ENCODE measurements around the gene CMTM5.

CMTM5 gene

DNA sequence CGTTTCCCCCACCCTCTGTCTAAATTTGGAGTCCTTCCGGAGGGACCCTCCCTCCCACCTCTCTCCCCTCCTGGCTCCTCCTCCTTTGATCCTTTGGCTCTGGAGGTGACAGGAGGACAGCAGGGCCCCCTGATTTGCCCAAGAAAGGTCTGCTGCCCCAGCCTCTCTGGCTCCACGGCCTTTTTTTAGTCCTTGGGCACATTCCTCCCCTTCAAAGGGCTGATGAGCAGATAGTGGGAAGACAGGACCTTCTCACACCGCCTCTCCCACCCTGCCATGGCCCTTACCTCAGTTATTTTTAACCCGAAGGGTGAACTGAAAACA is 31.4 kb downstream of the CMTM5 start:
- H3K4me1 ChIP-seq (ENCODE audit: low read depth, poor library complexity, severe bottlenecking), result no peaks in the 10 kb centered on the region
- H3K36me3 ChIP-seq (ENCODE audit: insufficient read depth), result no peaks in the 10 kb centered on the region
- H4K20me1 ChIP-seq (ENCODE audit: insufficient read depth), result no peaks in the 10 kb centered on the region
- no peak overlapping the region for H3K4me2 ChIP-seq
- H3K27me3 ChIP-seq (ENCODE audit: insufficient read depth, low read depth), result peaks cover 31% of the 10 kb centered on the region; the same call in 1 of the 2 replicates
- no peaks in the 10 kb centered on the region for H3K79me2 ChIP-seq (ENCODE audit: insufficient read depth, low read depth)
- no peak overlapping the region for H2AFZ ChIP-seq (ENCODE audit: low read depth)
- TF ChIP-seq, protein P1, sequence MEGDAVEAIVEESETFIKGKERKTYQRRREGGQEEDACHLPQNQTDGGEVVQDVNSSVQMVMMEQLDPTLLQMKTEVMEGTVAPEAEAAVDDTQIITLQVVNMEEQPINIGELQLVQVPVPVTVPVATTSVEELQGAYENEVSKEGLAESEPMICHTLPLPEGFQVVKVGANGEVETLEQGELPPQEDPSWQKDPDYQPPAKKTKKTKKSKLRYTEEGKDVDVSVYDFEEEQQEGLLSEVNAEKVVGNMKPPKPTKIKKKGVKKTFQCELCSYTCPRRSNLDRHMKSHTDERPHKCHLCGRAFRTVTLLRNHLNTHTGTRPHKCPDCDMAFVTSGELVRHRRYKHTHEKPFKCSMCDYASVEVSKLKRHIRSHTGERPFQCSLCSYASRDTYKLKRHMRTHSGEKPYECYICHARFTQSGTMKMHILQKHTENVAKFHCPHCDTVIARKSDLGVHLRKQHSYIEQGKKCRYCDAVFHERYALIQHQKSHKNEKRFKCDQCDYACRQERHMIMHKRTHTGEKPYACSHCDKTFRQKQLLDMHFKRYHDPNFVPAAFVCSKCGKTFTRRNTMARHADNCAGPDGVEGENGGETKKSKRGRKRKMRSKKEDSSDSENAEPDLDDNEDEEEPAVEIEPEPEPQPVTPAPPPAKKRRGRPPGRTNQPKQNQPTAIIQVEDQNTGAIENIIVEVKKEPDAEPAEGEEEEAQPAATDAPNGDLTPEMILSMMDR (conservative IDR thresholded peaks at IDR 0.05; ENCODE audit: low read depth, low read length), result no peak
- no peak overlapping the region for H3K9ac ChIP-seq
- H3K4me3 ChIP-seq (IDR thresholded peaks at IDR 0.05; ENCODE audit: insufficient read depth, low read depth, low read length), result no peak overlapping the region
- no peak overlapping the region for H3K27ac ChIP-seq

DNA sequence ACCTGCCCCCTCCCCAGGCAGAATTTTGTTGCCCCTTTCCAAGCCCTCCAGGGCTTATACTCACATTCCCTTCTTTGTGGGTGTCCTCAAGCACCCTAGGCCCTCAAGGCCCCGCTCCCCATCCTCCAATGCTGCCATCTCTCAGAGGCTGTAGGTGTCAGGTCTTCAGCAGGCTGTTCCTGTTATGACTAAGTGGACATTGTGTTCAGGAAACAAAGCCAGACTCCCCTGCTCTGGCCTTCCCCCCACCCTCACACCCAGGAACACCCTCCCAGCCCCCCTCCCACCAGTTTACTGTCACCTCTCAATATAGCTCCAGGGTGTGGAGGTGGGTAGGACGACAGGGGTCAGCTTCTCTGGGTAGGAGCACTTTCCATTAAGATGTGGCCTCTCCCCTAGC is 32.6 kb downstream of the CMTM5 start:
- Histone ChIP-seq H3K4me2 (no peak overlapping the region), H3K9ac (no peak overlapping the region), H2AFZ (ENCODE audit: low read depth) (no peak overlapping the region), H3K27me3 (ENCODE audit: insufficient read depth, low read depth) (peaks cover 25% of the 10 kb centered on the region; the same call in 1 of the 2 replicates), H3K36me3 (ENCODE audit: insufficient read depth) (no peaks in the 10 kb centered on the region), H3K27ac (no peak overlapping the region), H3K79me2 (ENCODE audit: insufficient read depth, low read depth) (no peaks in the 10 kb centered on the region), H4K20me1 (ENCODE audit: insufficient read depth) (no peaks in the 10 kb centered on the region), H3K4me1 (ENCODE audit: low read depth, poor library complexity, severe bottlenecking) (no peaks in the 10 kb centered on the region), H3K4me3 (IDR thresholded peaks at IDR 0.05; ENCODE audit: insufficient read depth, low read depth, low read length) (no peak overlapping the region)
- TF ChIP-seq, protein P1 (conservative IDR thresholded peaks at IDR 0.05; ENCODE audit: low read depth, low read length), result no peak

DNA sequence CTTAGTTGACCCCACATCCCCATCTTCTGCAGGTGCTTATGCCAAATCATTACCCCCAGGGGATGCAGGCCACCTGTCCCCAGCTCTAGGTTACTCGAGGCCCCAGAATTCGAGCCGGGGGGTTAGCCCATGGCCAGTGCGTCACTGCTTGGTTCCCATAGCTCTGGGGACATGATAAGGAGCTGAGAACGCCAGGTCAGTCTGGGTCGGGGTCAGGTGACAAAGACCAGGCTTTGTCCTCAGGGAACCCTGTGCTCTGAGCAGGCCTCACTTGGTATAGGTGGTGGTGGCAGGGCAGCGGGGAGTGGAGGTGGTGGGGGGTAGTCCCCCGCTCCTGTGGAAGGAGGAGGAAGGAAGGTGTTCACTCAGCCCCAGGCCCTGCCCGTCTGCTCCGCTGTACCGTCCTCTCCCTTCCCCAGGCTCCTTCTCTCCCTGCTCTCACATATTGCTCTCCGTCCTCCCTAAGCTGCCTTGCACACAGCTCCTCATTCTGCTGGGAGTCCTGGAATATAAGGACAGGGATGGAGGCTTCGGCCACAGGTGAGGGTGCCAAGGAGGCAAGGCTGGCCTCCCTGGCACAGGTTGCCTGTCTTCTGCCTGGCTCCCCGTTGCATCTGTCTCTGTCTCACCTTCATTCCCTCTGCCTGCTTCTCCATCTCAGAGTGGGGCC is 33.3 kb downstream of the CMTM5 start:
- Histone ChIP-seq H3K27me3 (ENCODE audit: insufficient read depth, low read depth) (peaks cover 25% of the 10 kb centered on the region; the same call in 1 of the 2 replicates), H2AFZ (ENCODE audit: low read depth) (no peak overlapping the region), H3K9ac (no peak overlapping the region), H3K27ac (no peak overlapping the region), H4K20me1 (ENCODE audit: insufficient read depth) (no peaks in the 10 kb centered on the region), H3K4me1 (ENCODE audit: low read depth, poor library complexity, severe bottlenecking) (no peaks in the 10 kb centered on the region), H3K4me2 (no peak overlapping the region), H3K79me2 (ENCODE audit: insufficient read depth, low read depth) (no peaks in the 10 kb centered on the region), H3K36me3 (ENCODE audit: insufficient read depth) (no peaks in the 10 kb centered on the region), H3K4me3 (IDR thresholded peaks at IDR 0.05; ENCODE audit: insufficient read depth, low read depth, low read length) (no peak overlapping the region)
- TF ChIP-seq, protein P1 (conservative IDR thresholded peaks at IDR 0.05; ENCODE audit: low read depth, low read length), result no peak

DNA sequence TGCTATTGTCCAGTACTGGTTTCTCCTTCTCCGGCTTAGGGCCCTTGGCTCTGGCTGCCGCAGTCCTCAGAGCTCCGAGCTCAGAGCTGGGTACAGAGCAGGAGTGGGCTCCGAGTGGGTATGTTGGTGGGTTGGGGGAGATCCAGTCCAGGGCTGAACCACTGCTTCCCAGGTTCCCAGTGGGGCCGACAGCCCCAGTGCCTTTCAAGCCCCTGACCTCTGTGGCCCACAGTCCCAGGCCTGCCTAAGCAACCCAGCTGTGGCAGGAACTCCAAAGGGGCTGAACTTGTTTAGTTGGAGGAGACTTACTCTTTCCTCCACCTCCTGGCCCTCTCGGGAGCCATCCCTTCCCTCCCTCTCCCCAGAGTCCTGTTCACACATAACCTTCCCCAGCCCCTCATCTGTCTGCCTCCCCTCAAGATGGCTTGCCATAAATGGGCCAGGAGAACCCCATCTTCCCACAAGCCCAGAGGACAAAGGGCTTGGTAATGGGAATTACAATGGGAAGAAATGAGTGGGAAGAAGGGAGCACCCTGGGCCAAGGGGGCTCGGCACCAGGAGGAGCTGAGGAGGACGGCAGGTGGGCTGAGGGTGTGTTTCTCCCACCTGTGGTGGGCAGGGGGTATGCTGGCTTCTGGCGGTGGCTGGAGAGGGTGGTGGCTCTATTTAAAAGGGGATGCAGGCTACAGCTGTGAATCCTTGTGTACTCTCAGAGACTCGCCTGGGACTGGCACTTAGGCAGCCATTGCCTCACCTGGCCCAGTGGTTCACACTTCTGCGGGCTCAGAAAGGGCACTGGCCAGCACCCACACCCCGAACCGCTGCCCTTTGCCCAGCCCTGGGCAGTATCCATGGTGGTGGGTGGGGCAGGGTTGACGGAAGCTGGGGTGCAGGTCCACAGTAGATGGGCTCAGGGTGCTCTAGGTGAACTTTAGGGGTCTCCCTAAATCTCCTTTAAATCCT is 35.0 kb downstream of the CMTM5 start:
- TF ChIP-seq, protein P1 (conservative IDR thresholded peaks at IDR 0.05; ENCODE audit: low read depth, low read length), result no peak
- H3K4me3 ChIP-seq (IDR thresholded peaks at IDR 0.05; ENCODE audit: insufficient read depth, low read depth, low read length), result no peak overlapping the region

More for the DNA sequence above, 35.0 kb downstream of the CMTM5 start:
- H3K79me2 ChIP-seq (ENCODE audit: insufficient read depth, low read depth), result no peaks in the 10 kb centered on the region
- no peak overlapping the region for H3K27ac ChIP-seq
- no peaks in the 10 kb centered on the region for H4K20me1 ChIP-seq (ENCODE audit: insufficient read depth)
- H2AFZ ChIP-seq (ENCODE audit: low read depth), result no peak overlapping the region
- H3K4me2 ChIP-seq, result no peak overlapping the region
- peaks cover 14% of the 10 kb centered on the region; the same call in 1 of the 2 replicates for H3K27me3 ChIP-seq (ENCODE audit: insufficient read depth, low read depth)
- no peak overlapping the region for H3K9ac ChIP-seq
- no peaks in the 10 kb centered on the region for H3K36me3 ChIP-seq (ENCODE audit: insufficient read depth)
- no peaks in the 10 kb centered on the region for H3K4me1 ChIP-seq (ENCODE audit: low read depth, poor library complexity, severe bottlenecking)
